ENCODE results near the gene GDAP2. TPM values are rescaled to one million over a fixed set of nuclear protein-coding genes. Genes with fewer than 3 reads are reported as not detected.

Gene GDAP2
- total RNA-seq, 4 donors from 2014 or later, result 18.1 to 20.4 (median 19.7) TPM

- intact Hi-C loops (cut with DNase I; ENCODE audit: low total_unique reads), result no loop called here
- WGBS, 2 donors, result 47 to 51% methylated on average over 4 of the region's 4 CpGs
- H3K4me3 ChIP-seq (ENCODE audit: low read depth, poor library complexity, severe bottlenecking), result no peak overlapping the region
- no peak for DNase-seq (ENCODE audit: low spot score in 2 of 2)
- no peak for TF ChIP-seq POLR2A (IDR thresholded peaks at IDR 0.05)
- TF ChIP-seq, protein P1, sequence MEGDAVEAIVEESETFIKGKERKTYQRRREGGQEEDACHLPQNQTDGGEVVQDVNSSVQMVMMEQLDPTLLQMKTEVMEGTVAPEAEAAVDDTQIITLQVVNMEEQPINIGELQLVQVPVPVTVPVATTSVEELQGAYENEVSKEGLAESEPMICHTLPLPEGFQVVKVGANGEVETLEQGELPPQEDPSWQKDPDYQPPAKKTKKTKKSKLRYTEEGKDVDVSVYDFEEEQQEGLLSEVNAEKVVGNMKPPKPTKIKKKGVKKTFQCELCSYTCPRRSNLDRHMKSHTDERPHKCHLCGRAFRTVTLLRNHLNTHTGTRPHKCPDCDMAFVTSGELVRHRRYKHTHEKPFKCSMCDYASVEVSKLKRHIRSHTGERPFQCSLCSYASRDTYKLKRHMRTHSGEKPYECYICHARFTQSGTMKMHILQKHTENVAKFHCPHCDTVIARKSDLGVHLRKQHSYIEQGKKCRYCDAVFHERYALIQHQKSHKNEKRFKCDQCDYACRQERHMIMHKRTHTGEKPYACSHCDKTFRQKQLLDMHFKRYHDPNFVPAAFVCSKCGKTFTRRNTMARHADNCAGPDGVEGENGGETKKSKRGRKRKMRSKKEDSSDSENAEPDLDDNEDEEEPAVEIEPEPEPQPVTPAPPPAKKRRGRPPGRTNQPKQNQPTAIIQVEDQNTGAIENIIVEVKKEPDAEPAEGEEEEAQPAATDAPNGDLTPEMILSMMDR (IDR thresholded peaks at IDR 0.05), result no peak
These were observed 38.1 kb upstream of the GDAP2 start for GRCh38 chr1:117967477-117967876.

- intact Hi-C loops (cut with DNase I; ENCODE audit: low total_unique reads), result no loop called here
- H3K4me3 ChIP-seq (ENCODE audit: low read depth, poor library complexity, severe bottlenecking), result no peak overlapping the region
- no peak for TF ChIP-seq POLR2A (IDR thresholded peaks at IDR 0.05)
- TF ChIP-seq, protein P1 (IDR thresholded peaks at IDR 0.05), result no peak
- DNase-seq (ENCODE audit: low spot score in 2 of 2), result no peak
- WGBS, 2 donors, result 74 to 82% methylated on average over 3 of the region's 3 CpGs
These were observed 35.0 kb upstream of the GDAP2 start for GRCh38 chr1:117964290-117965038.

GRCh38 chr1:117959364-117959763 lies 29.9 kb upstream of the GDAP2 start:
- TF ChIP-seq, protein P1 (IDR thresholded peaks at IDR 0.05), result no peak
- no peak for TF ChIP-seq POLR2A (IDR thresholded peaks at IDR 0.05)
- no peak for DNase-seq (ENCODE audit: low spot score in 2 of 2)
- WGBS, 2 donors, result 48 to 49% methylated on average over 3 of the region's 3 CpGs
- no peak overlapping the region for H3K4me3 ChIP-seq (ENCODE audit: low read depth, poor library complexity, severe bottlenecking)
- intact Hi-C loops (cut with DNase I; ENCODE audit: low total_unique reads), result no loop called here

DNA sequence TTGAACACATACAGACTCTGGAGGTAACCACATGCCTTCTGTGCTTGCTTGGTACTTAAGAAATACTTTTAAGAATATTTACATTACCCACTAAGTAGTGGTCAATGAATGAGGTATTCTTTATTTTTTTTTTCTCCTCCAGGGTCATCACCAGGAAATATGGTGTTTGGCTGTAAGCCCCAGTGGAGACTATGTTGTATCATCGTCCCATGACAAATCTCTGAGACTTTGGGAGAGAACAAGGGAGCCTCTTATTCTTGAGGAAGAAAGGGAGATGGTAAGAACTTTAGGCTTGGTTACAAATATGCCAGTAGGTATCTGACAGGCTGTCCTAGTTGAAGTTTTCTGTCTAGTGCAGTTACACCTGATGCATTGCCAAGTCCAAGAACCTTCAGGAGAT lies 23.0 kb upstream of the GDAP2 start:
- TF ChIP-seq POLR2A (IDR thresholded peaks at IDR 0.05), result no peak
- TF ChIP-seq, protein P1 (IDR thresholded peaks at IDR 0.05), result no peak
- 94 to 96% methylated on average over 1 of the region's 1 CpG for WGBS, 2 donors
- no peak for DNase-seq (ENCODE audit: low spot score in 2 of 2)
- intact Hi-C loops (cut with DNase I; ENCODE audit: low total_unique reads), result no loop called here
- H3K4me3 ChIP-seq (ENCODE audit: low read depth, poor library complexity, severe bottlenecking), result no peak overlapping the region

DNA sequence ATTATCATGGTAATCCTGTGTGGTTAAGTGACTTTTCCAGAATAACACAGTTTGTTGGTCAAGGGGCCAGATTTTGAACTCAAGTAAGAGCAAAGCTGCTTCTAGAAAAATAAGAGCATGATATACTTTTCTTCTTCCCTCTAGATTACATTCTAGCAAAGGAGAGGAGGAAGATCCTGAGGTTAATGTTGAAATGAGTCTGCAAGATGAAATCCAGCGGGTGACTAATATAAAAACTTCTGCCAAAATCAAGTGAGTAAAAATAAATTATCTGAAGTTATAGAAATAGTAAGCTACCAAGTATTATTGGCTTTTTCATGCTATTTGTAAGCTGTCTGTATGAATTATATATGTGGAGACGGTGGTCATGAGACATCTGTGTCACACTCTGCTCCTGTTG lies 12.9 kb upstream of the GDAP2 start:
- no peak for DNase-seq (ENCODE audit: low spot score in 2 of 2)
- no peak overlapping the region for H3K4me3 ChIP-seq (ENCODE audit: low read depth, poor library complexity, severe bottlenecking)
- intact Hi-C loops (cut with DNase I; ENCODE audit: low total_unique reads), result no loop called here
- TF ChIP-seq, protein P1 (IDR thresholded peaks at IDR 0.05), result no peak
- no peak for TF ChIP-seq POLR2A (IDR thresholded peaks at IDR 0.05)
- 92 to 98% methylated on average over 2 of the region's 2 CpGs for WGBS, 2 donors

- 93% methylated on average over 2 of the region's 2 CpGs for WGBS, 2 donors
- no peak for DNase-seq (ENCODE audit: low spot score in 2 of 2)
- TF ChIP-seq, protein P1 (IDR thresholded peaks at IDR 0.05), result no peak
- no peak for TF ChIP-seq POLR2A (IDR thresholded peaks at IDR 0.05)
- no peak overlapping the region for H3K4me3 ChIP-seq (ENCODE audit: low read depth, poor library complexity, severe bottlenecking)
- intact Hi-C loops (cut with DNase I; ENCODE audit: low total_unique reads), result no loop called here
These were observed 4.3 kb upstream of the GDAP2 start for GRCh38 chr1:117933769-117934168.

All from lower leg skin (tissue), 4 donors.